Measurements from ENCODE around the gene ANO7. TPM values are rescaled to one million over a fixed set of nuclear protein-coding genes. Genes with fewer than 3 reads are reported as not detected.

Gene ANO7
- total and polyA plus RNA-seq, 2 of the 8 experiments (the other 6 are each of a cell fraction or from before 2014, with no cell fraction given): 3.2 to 6.9 TPM

GRCh38 chr2:241190291-241190981, 2.0 kb downstream of the ANO7 start:
- CTCF ChIA-PET (ENCODE audit: partially characterized antibody): interaction anchor here (1.1 to 2.2 kb wide), 4 partner anchors 10 to 223 kb away, joined by 3 to 8 read pairs (median 6); no protein-coding TSS in a partner anchor
- POLR2A ChIA-PET (ENCODE audit: partially characterized antibody): no interaction called here
- H3K4ac ChIP-seq (replicated peaks; ENCODE audit: insufficient read length, low read depth, low read length): no peak overlapping the region
- no peaks in the 10 kb centered on the region for H3K79me2 ChIP-seq (ENCODE audit: control insufficient read depth in 1 of 2, insufficient read depth in 2 of 2, low read length in 2 of 2)
- no peaks in the 10 kb centered on the region for H3K9me3 ChIP-seq (ENCODE audit: insufficient read depth in 2 of 2, low read depth in 1 of 2, low read length in 1 of 2)
- H2BK12ac ChIP-seq (ENCODE audit: low read depth, low read length): no peak overlapping the region
- H2BK120ac ChIP-seq (replicated peaks; ENCODE audit: low read depth, low read length): no peak overlapping the region
- H3K4me2 ChIP-seq (ENCODE audit: insufficient read depth in 1 of 2, low read depth in 2 of 2, low read length in 2 of 2): no peak overlapping the region
- 84% methylated on average over 17 of the region's 19 CpGs; no CpG with 5 or more reads in 1 of the 2 experiments for WGBS, 2 experiments (ENCODE audit: extremely low coverage in 1 of 2, insufficient coverage in 1 of 2, insufficient read length in 1 of 2, insufficient replicate concordance in 2 of 2, low coverage in 1 of 2, low lambda C conversion rate in 2 of 2, missing lambda C conversion rate in 1 of 2)
- no peak overlapping the region for H2AK5ac ChIP-seq (ENCODE audit: low read depth, low read length)
- H2BK15ac ChIP-seq (ENCODE audit: low read length): no peak overlapping the region
- H4K8ac ChIP-seq (ENCODE audit: extremely low read depth, insufficient read depth, low read length): no peak overlapping the region
- no peak overlapping the region for H3K23ac ChIP-seq (ENCODE audit: insufficient read length)
- TF ChIP-seq GTF2F1 (IDR thresholded peaks at IDR 0.05; ENCODE audit: borderline replicate concordance, low read depth, low read length): no peak
- no peak for TF ChIP-seq RBBP5 (IDR thresholded peaks at IDR 0.05; ENCODE audit: borderline replicate concordance, low read depth, low read length)
- TF ChIP-seq RNF2 (IDR thresholded peaks at IDR 0.05; ENCODE audit: borderline replicate concordance, low read depth, low read length, missing control alignments, poor library complexity, severe bottlenecking): no peak
- no peak for TF ChIP-seq MAFK (IDR thresholded peaks at IDR 0.05; ENCODE audit: low read depth, low read length)
- no peak for TF ChIP-seq CBX5 (IDR thresholded peaks at IDR 0.05; ENCODE audit: low read depth, low read length)
- no peak for TF ChIP-seq POU5F1 (IDR thresholded peaks at IDR 0.05; ENCODE audit: low read depth, low read length)
- TF ChIP-seq EP300 (IDR thresholded peaks at IDR 0.05; ENCODE audit: borderline replicate concordance in 1 of 2, low read depth in 2 of 2, low read length in 2 of 2): no peak
- no peak for TF ChIP-seq POLR2A (IDR thresholded peaks at IDR 0.05; ENCODE audit: control extremely low read depth in 1 of 2, low read depth in 2 of 2, low read length in 2 of 2)
- no peak for TF ChIP-seq SIX5 (IDR thresholded peaks at IDR 0.05; ENCODE audit: low read depth, low read length)
- TF ChIP-seq FOSL1 (IDR thresholded peaks at IDR 0.05; ENCODE audit: insufficient read depth, low read depth, low read length): no peak
- no peak for TF ChIP-seq TCF12 (IDR thresholded peaks at IDR 0.05; ENCODE audit: low read depth, low read length)
- no peak for TF ChIP-seq CHD1 (IDR thresholded peaks at IDR 0.05; ENCODE audit: low read depth, low read length)
- H3K14ac ChIP-seq (ENCODE audit: insufficient read length): no peak overlapping the region
- DNase-seq (ENCODE audit: low read depth in 1 of 2, low spot score in 2 of 2): no peak
- H2BK5ac ChIP-seq (ENCODE audit: low read depth, low read length): no peak overlapping the region
- no peak overlapping the region for H3K9ac ChIP-seq (replicated peaks in 1 of 4; ENCODE audit: extremely low read depth in 1 of 4, low read depth in 3 of 4, low read length in 3 of 4)
- no peak overlapping the region for H4K91ac ChIP-seq (replicated peaks; ENCODE audit: insufficient read length, low read length)
- H3K36me3 ChIP-seq (ENCODE audit: control insufficient read depth in 2 of 4, insufficient read depth in 4 of 4, low read length in 3 of 4): no peaks in the 10 kb centered on the region
- H4K5ac ChIP-seq (ENCODE audit: insufficient read length, low read depth, low read length): no peak overlapping the region
- FAIRE-seq: no peak
- H4K20me1 ChIP-seq (replicated peaks in 1 of 2; ENCODE audit: control insufficient read depth in 1 of 2, insufficient read depth in 2 of 2, low read length in 2 of 2): no peaks in the 10 kb centered on the region
- H3K4me3 ChIP-seq (ENCODE audit: extremely low read depth in 1 of 4, insufficient read depth in 2 of 4, low read depth in 3 of 4, low read length in 4 of 4): no peak overlapping the region
- no peak overlapping the region for H3K18ac ChIP-seq (ENCODE audit: extremely low read depth, low read length)
- no peaks in the 10 kb centered on the region; a peak in 1 of 7 replicates for H3K27me3 ChIP-seq (replicated peaks in 1 of 4; ENCODE audit: control insufficient read depth in 3 of 4, extremely low read depth in 1 of 4, insufficient read depth in 3 of 4, low read length in 3 of 4)
- H3K27ac ChIP-seq (ENCODE audit: low read depth, low read length): no peak overlapping the region
- no peaks in the 10 kb centered on the region for H3K79me1 ChIP-seq (ENCODE audit: low read depth, low read length)
- no peak overlapping the region for H2AFZ ChIP-seq (ENCODE audit: low read length)
- no peak overlapping the region for H2BK20ac ChIP-seq (ENCODE audit: low read length)
- no peak overlapping the region for H3K56ac ChIP-seq (replicated peaks; ENCODE audit: insufficient read length, low read depth, low read length)
- peaks cover 0 to 14% (median 7%) of the 10 kb centered on the region in 4 experiments; a peak in 6 of 7 replicates for H3K4me1 ChIP-seq (replicated peaks in 1 of 4; ENCODE audit: control insufficient read depth in 3 of 4, insufficient read depth in 4 of 4, low read length in 3 of 4)
- H3K23me2 ChIP-seq (ENCODE audit: low read depth, low read length): no peaks in the 10 kb centered on the region
